Colon (tissue), 2 donors: ENCODE measurements around the gene TMEM88.

Experiments used
- FAIRE-seq: peaks from 2 replicates; lab custom pipeline; 2012; peaks lifted over from hg19 to GRCh38; lab: Jason Lieb, UNC
- donor health status: control.
- donor health status: control.

TMEM88 gene

DNA sequence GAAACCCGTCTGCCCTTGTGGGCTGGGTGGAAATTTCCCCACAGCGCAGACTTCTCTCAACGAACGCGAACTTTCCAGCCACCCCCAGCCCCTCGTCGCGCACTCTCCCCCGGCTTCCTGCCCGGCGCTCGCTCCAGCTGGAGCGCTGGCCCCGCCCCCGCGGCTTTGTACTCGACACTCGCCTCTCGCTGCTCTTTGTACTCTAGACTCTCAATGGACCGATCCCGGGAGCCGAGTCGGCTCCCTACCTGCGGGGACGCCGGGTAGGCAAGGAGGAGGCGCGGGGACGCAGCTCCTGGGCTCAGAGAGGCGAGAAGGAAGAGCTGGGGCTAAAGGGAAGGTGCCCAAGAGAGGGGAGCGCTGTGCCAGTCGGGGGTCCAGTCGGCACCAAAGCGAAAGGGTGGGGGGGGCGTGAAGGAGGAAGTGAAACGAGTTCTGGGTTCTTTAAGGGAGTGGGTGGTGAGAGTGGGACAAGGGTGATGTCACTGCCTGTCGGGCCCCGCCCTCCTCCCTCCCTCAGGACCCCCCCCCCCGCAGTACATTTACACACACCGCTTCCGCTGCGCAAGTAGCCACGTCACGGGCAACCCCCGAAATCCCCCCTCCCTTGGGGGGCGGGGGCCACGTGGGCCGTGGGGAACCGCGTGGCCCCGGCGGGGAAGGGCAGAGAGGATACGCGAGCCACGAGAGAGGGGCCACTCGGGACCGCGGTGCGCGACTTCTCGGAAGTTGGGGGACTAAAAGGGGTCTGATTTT, 11.2 kb upstream of the TMEM88 start:
- no peak for FAIRE-seq

DNA sequence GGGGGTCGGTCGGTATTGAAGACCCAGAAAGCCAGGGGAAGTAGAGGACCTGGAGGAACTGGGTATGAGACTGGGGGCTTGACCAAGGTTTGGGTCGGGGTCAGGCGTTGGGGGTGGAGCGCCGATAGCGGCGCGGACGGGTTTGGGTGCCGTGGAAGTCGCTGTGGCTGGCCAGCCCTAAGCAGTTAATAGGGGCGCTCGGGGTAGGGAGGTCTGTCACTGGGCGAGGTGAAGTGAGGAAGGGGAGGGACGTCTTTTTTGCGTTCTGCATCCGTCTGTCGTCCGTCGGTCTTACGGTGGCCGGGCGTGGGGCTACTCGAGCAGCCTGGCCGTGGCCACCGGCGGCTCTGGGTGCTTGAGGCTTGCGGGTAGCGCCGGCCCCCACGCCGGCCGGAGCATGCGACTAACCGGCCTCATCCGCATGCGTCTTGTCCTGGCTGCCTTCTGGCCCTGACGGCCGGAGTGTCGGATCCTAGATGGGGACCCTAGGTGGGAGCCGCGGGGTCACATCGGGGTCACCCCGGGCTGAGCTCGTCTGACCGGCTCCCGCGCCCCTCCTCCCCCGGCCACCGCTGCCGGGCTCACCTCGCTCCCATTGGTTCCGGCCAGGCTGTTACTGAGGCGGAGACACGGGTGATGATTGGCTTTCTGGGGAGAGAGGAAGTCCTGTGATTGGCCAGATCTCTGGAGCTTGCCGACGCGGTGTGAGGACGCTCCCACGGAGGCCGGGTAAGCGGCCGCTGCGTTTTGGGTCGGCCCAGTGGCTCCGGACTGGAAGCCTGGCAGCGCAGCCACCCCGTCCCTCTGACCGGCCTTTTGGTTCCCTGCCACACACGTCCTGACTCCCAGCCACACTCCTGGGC, 10.3 kb upstream of the TMEM88 start:
- no peak for FAIRE-seq

DNA sequence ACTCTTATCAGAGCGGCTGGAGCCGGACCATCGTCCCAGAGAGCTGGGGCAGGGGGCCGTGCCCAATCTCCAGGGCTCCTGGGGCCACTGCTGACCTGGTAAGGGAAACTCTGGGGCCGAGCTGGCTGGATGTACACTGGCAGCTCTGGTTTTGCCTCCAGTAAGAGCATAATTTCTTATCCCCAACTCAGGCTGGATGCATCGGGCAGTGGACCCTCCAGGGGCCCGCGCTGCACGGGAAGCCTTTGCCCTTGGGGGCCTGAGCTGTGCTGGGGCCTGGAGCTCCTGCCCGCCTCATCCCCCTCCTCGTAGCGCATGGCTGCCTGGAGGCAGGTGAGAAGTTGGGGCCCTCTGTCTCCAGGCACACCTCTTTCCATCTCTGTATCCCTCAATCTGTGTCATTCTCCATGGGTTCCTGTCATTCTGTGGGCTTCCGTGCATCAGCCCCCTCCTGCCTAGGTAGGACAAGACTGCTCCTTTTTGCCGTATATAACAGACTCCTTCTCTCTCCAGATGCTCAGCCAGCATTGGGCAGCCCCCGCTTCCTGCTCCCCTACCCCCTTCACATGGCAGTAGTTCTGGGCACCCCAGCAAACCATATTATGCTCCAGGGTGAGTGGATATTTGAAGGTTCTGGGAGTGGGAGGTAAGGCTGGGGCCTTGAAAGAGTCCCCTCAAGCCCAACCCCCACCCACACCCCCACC, 9.4 kb upstream of the TMEM88 start:
- FAIRE-seq: no peak

DNA sequence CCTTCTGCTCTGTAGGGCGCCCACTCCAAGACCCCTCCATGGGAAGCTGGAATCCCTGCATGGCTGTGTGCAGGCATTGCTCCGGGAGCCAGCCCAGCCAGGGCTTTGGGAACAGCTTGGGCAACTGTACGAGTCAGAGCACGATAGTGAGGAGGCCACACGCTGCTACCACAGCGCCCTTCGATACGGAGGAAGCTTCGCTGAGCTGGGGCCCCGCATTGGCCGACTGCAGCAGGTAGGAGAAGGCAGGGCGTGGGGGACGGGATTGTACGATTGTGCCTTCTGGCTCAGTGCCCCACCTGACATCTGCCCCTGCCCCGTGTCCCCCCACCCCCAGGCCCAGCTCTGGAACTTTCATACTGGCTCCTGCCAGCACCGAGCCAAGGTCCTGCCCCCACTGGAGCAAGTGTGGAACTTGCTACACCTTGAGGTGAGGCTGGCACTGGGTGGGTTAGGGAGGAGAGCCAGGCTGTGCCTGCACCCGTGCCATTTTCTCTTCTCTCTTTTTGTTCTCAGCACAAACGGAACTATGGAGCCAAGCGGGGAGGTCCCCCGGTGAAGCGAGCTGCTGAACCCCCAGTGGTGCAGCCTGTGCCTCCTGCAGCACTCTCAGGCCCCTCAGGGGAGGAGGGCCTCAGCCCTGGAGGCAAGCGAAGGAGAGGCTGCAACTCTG, 8.7 kb upstream of the TMEM88 start:
- no peak for FAIRE-seq

DNA sequence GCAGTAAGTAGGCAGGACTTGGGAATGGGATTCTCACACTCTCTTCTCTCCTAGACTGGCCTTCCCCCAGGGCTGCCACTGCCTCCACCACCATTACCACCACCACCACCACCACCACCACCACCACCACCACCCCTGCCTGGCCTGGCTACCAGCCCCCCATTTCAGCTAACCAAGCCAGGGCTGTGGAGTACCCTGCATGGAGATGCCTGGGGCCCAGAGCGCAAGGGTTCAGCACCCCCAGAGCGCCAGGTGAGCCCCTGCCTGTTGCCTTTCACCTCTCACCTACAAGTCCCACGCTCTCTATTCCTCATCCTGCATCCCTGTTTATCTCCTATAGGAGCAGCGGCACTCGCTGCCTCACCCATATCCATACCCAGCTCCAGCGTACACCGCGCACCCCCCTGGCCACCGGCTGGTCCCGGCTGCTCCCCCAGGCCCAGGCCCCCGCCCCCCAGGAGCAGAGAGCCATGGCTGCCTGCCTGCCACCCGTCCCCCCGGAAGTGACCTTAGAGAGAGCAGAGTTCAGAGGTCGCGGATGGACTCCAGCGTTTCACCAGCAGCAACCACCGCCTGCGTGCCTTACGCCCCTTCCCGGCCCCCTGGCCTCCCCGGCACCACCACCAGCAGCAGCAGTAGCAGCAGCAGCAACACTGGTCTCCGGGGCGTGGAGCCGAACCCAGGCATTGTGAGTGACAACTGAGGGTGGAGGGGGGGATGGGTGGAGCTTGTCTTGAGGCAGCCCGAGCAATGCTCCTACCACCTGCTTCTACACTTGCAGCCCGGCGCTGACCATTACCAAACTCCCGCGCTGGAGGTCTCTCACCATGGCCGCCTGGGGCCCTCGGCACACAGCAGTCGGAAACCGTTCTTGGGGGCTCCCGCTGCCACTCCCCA, 7.9 kb upstream of the TMEM88 start:
- no peak for FAIRE-seq

DNA sequence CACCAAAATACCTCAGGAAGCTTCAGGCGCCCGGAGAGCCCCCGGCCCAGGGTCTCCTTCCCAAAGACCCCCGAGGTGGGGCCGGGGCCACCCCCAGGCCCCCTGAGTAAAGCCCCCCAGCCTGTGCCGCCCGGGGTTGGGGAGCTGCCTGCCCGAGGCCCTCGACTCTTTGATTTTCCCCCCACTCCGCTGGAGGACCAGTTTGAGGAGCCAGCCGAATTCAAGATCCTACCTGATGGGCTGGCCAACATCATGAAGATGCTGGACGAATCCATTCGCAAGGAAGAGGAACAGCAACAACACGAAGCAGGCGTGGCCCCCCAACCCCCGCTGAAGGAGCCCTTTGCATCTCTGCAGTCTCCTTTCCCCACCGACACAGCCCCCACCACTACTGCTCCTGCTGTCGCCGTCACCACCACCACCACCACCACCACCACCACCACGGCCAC, 6.7 kb upstream of the TMEM88 start:
- FAIRE-seq: no peak

DNA sequence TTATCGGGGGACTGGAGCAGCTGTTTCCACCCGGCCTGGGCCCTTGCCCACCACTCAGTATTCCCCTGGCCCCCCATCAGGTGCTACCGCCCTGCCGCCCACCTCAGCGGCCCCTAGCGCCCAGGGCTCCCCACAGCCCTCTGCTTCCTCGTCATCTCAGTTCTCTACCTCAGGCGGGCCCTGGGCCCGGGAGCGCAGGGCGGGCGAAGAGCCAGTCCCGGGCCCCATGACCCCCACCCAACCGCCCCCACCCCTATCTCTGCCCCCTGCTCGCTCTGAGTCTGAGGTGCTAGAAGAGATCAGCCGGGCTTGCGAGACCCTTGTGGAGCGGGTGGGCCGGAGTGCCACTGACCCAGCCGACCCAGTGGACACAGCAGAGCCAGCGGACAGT, 6.1 kb upstream of the TMEM88 start:
- FAIRE-seq: no peak

DNA sequence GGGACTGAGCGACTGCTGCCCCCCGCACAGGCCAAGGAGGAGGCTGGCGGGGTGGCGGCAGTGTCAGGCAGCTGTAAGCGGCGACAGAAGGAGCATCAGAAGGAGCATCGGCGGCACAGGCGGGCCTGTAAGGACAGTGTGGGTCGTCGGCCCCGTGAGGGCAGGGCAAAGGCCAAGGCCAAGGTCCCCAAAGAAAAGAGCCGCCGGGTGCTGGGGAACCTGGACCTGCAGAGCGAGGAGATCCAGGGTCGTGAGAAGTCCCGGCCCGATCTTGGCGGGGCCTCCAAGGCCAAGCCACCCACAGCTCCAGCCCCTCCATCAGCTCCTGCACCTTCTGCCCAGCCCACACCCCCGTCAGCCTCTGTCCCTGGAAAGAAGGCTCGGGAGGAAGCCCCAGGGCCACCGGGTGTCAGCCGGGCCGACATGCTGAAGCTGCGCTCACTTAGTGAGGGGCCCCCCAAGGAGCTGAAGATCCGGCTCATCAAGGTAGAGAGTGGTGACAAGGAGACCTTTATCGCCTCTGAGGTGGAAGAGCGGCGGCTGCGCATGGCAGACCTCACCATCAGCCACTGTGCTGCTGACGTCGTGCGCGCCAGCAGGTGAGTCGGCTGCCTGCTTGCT, 5.6 kb upstream of the TMEM88 start:
- no peak for FAIRE-seq

DNA sequence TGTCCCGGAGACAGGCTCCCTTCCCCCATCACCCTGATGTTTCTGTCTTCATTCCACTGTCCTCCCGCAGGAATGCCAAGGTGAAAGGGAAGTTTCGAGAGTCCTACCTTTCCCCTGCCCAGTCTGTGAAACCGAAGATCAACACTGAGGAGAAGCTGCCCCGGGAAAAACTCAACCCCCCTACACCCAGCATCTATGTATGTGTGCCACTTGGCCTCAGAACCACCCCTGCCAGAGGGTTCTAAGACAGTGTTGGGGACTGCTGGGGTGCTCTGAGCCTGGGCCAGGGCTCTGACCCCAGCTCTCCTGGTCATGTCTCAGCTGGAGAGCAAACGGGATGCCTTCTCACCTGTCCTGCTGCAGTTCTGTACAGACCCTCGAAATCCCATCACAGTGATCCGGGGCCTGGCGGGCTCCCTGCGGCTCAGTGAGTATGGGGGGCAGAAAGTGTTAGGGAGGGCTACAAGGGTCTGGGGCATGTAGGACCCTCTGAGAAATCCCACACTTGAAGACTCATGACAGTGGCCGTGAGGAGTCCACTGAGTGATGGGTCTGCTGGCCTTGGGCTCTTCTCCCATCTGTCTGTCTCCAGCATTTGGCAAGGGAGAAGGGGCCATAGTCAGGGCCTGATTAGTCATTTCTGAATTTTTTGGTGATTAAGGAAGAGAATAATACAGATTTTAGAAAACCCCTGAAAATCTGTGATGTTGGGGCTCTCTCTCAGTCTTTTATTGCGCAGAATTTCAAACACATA, 4.9 kb upstream of the TMEM88 start:
- FAIRE-seq: no peak

DNA sequence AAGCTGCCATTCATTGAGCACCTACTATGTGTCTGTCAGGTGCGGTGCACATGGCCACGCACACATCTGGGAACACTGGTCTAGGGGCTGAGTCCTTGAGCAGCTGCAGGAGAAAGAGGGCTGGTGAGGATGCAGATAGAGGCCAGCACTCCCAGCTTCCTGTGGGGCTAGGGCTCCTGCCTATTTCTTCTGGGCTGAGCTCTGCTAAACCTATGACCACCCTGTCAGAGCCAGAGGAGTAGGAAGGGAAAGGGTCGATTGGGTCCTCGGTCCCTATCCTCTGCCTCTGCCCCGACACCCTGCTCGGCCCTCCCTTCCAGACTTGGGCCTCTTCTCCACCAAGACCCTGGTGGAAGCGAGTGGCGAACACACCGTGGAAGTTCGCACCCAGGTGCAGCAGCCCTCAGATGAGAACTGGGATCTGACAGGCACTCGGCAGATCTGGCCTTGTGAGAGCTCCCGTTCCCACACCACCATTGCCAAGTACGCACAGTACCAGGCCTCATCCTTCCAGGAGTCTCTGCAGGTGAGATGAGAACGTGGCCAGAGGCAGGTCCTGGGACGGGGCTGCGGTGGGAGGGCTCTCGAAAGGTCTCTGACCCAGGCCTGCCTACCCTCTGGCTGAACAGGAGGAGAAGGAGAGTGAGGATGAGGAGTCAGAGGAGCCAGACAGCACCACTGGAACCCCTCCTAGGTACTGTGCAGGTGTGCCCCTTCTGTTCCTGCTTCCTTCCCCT, 4.0 kb upstream of the TMEM88 start:
- no peak for FAIRE-seq

DNA sequence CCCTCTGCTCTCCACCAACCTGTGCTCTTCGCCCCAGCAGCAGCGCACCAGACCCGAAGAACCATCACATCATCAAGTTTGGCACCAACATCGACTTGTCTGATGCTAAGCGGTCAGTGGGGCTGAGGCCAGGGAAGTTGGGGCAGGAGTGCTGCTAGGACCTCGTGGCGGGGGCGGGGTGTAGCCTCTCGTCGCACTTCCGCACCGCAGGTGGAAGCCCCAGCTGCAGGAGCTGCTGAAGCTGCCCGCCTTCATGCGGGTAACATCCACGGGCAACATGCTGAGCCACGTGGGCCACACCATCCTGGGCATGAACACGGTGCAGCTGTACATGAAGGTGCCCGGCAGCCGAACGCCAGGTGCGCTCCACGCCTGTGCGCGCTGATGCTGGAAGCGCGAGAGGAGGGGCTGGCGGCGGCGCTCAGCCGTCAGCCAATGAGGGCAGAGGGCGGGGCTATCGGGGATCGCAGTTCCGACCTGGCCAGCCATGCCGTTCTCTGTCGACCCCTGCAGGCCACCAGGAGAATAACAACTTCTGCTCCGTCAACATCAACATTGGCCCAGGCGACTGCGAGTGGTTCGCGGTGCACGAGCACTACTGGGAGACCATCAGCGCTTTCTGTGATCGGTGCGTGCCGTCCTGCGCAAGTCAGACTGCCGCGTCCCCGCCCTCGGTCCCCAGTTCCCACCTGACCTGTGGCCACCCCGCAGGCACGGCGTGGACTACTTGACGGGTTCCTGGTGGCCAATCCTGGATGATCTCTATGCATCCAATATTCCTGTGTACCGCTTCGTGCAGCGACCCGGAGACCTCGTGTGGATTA, 3.2 kb upstream of the TMEM88 start:
- peak; percentile 36 for FAIRE-seq

DNA sequence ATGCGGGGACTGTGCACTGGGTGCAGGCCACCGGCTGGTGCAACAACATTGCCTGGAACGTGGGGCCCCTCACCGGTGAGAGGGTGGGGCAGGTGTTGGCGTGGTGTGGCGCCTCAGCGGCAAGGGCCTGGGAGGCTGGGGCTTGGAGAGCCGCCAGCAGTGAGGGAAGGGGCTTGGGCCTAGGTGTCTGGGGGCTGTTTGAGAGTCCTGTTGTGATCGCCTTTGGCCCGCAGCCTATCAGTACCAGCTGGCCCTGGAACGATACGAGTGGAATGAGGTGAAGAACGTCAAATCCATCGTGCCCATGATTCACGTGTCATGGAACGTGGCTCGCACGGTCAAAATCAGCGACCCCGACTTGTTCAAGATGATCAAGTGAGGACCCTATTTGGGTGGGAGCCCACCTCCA, 2.6 kb upstream of the TMEM88 start:
- no peak for FAIRE-seq

DNA sequence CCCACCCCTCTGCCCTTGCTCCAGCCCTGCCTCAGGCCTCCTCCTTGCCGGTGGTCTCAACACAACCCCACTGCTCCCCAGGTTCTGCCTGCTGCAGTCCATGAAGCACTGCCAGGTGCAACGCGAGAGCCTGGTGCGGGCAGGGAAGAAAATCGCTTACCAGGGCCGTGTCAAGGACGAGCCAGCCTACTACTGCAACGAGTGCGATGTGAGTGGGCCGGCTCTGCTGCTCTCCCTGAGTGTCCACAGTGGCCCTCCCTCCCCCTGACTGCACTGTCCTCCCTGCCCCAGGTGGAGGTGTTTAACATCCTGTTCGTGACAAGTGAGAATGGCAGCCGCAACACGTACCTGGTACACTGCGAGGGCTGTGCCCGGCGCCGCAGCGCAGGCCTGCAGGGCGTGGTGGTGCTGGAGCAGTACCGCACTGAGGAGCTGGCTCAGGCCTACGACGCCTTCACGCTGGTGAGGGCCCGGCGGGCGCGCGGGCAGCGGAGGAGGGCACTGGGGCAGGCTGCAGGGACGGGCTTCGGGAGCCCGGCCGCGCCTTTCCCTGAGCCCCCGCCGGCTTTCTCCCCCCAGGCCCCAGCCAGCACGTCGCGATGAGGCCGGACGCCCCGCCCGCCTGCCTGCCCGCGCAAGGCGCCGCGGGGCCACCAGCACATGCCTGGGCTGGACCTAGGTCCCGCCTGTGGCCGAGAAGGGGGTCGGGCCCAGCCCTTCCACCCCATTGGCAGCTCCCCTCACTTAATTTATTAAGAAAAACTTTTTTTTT, 1.8 kb upstream of the TMEM88 start:
- no peak for FAIRE-seq

DNA sequence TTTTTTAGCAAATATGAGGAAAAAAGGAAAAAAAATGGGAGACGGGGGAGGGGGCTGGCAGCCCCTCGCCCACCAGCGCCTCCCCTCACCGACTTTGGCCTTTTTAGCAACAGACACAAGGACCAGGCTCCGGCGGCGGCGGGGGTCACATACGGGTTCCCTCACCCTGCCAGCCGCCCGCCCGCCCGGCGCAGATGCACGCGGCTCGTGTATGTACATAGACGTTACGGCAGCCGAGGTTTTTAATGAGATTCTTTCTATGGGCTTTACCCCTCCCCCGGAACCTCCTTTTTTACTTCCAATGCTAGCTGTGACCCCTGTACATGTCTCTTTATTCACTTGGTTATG, 1.2 kb upstream of the TMEM88 start:
- no peak for FAIRE-seq

DNA sequence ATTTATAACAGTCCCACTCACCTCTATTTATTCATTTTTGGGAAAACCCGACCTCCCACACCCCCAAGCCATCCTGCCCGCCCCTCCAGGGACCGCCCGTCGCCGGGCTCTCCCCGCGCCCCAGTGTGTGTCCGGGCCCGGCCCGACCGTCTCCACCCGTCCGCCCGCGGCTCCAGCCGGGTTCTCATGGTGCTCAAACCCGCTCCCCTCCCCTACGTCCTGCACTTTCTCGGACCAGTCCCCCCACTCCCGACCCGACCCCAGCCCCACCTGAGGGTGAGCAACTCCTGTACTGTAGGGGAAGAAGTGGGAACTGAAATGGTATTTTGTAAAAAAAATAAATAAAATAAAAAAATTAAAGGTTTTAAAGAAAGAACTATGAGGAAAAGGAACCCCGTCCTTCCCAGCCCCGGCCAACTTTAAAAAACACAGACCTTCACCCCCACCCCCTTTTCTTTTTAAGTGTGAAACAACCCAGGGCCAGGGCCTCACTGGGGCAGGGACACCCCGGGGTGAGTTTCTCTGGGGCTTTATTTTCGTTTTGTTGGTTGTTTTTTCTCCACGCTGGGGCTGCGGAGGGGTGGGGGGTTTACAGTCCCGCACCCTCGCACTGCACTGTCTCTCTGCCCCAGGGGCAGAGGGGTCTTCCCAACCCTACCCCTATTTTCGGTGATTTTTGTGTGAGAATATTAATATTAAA, 638 bp upstream of the TMEM88 start:
- no peak for FAIRE-seq

DNA sequence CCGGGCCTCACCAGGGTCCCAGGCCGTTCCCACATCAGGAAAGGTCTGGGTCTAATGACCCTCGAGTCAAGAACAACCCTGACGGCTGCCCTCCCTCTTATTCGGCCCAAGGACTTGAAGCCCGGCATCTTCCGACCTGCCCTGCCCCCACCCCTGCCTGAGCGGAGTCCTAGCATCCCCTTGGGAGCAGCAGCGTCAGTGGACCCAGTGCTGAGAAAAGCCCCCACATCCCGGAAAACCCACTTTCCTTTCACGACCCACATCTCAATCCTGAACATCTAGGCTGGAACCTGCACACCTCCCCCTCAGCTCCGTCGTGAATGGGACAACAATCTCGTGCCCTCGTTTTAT, 769 bp downstream of the TMEM88 start:
- FAIRE-seq: no peak
